ENCODE results near the gene C1D.

C1D gene

GRCh38 chr2:68057658-68058396 lies 5.0 kb downstream of the C1D start:
- DNase-seq (ENCODE audit: low read depth): no peak

GRCh38 chr2:68052717-68053422 lies 9.9 kb downstream of the C1D start:
- DNase-seq (ENCODE audit: low read depth): no peak

- no peak for DNase-seq (ENCODE audit: low read depth)
Measured at GRCh38 chr2:68050353-68050752, 12.5 kb downstream of the C1D start.

GRCh38 chr2:68046642-68047240 lies 16.1 kb downstream of the C1D start:
- no peak for DNase-seq (ENCODE audit: low read depth)

GRCh38 chr2:68046224-68046623 lies 16.6 kb downstream of the C1D start:
- no peak for DNase-seq (ENCODE audit: low read depth)

- DNase-seq (ENCODE audit: low read depth): no peak
Measured at GRCh38 chr2:68045342-68045741, 17.5 kb downstream of the C1D start.

GRCh38 chr2:68044099-68044498 lies 18.7 kb downstream of the C1D start:
- no peak for DNase-seq (ENCODE audit: low read depth)

GRCh38 chr2:68043695-68044094 lies 19.1 kb downstream of the C1D start:
- DNase-seq (ENCODE audit: low read depth): no peak

GRCh38 chr2:68043032-68043431 lies 19.8 kb downstream of the C1D start:
- DNase-seq (ENCODE audit: low read depth): no peak

GRCh38 chr2:68041704-68042245 lies 21.0 kb downstream of the C1D start:
- DNase-seq (ENCODE audit: low read depth): no peak

GRCh38 chr2:68040078-68040477 lies 22.7 kb downstream of the C1D start:
- no peak for DNase-seq (ENCODE audit: low read depth)

- DNase-seq (ENCODE audit: low read depth): no peak
Measured at GRCh38 chr2:68039317-68039716, 23.5 kb downstream of the C1D start.

GRCh38 chr2:68032702-68033101 lies 30.1 kb downstream of the C1D start:
- DNase-seq (ENCODE audit: low read depth): no peak

- DNase-seq (ENCODE audit: low read depth): no peak
Measured at GRCh38 chr2:68031542-68032160, 31.2 kb downstream of the C1D start.

- no peak for DNase-seq (ENCODE audit: low read depth)
Measured at GRCh38 chr2:68031043-68031442, 31.8 kb downstream of the C1D start.

- no peak for DNase-seq (ENCODE audit: low read depth)
Measured at GRCh38 chr2:68030529-68030928, 32.3 kb downstream of the C1D start.

- no peak for DNase-seq (ENCODE audit: low read depth)
Measured at GRCh38 chr2:68027959-68028358, 34.8 kb downstream of the C1D start.

- no peak for DNase-seq (ENCODE audit: low read depth)
Measured at GRCh38 chr2:68024450-68024849, 38.4 kb downstream of the C1D start.

GRCh38 chr2:68023904-68024303 lies 38.9 kb downstream of the C1D start:
- DNase-seq (ENCODE audit: low read depth): no peak

- DNase-seq (ENCODE audit: low read depth): no peak
Measured at GRCh38 chr2:68018727-68019126, 44.1 kb downstream of the C1D start.

GRCh38 chr2:68009526-68009925 lies 53.3 kb downstream of the C1D start:
- no peak for DNase-seq (ENCODE audit: low read depth)

GRCh38 chr2:68000170-68000825 lies 62.5 kb downstream of the C1D start:
- DNase-seq (ENCODE audit: low read depth): no peak

Measured in activated T-cell treated with anti-CD3 and anti-CD28 coated beads for 48 hours (primary cell).